Measurements from ENCODE around the gene DAO. TPM values are rescaled to one million over a fixed set of nuclear protein-coding genes. Genes with fewer than 3 reads are reported as not detected.

The DAO gene
- total RNA-seq, 1 donor from 2014 or later: not detected

- Mint-ChIP-seq H3K36me3 (ENCODE audit: insufficient read depth) (no peaks in the 10 kb centered on the region), H3K4me1 (ENCODE audit: low read depth) (no peaks in the 10 kb centered on the region), H3K9me3 (ENCODE audit: low read depth) (peaks cover 8% of the 10 kb centered on the region), H3K27me3 (peaks cover 3% of the 10 kb centered on the region), H3K4me3 (ENCODE audit: low read depth) (no peak overlapping the region), H3K27ac (no peak overlapping the region)
- DNase-seq (ENCODE audit: low spot score, unreplicated experiment): no peak
- no peak for TF ChIP-seq CTCF (IDR thresholded peaks at IDR 0.05; ENCODE audit: unreplicated experiment)
Observed at GRCh38 chr12:108890208-108890607, 10.3 kb downstream of the DAO start.

- Mint-ChIP-seq H3K27me3 (peaks cover 3% of the 10 kb centered on the region), H3K27ac (no peak overlapping the region), H3K9me3 (ENCODE audit: low read depth) (peaks cover 3% of the 10 kb centered on the region), H3K4me1 (ENCODE audit: low read depth) (no peaks in the 10 kb centered on the region), H3K36me3 (ENCODE audit: insufficient read depth) (no peaks in the 10 kb centered on the region), H3K4me3 (ENCODE audit: low read depth) (no peak overlapping the region)
- TF ChIP-seq CTCF (IDR thresholded peaks at IDR 0.05; ENCODE audit: unreplicated experiment): no peak
- DNase-seq (ENCODE audit: low spot score, unreplicated experiment): no peak
Observed at GRCh38 chr12:108895220-108895802, 15.4 kb downstream of the DAO start.

- H3K36me3 Mint-ChIP-seq (ENCODE audit: insufficient read depth): no peaks in the 10 kb centered on the region
- TF ChIP-seq CTCF (IDR thresholded peaks at IDR 0.05; ENCODE audit: unreplicated experiment): no peak
- H3K27me3 Mint-ChIP-seq: peaks cover 11% of the 10 kb centered on the region
- no peak overlapping the region for H3K4me3 Mint-ChIP-seq (ENCODE audit: low read depth)
- H3K27ac Mint-ChIP-seq: no peak overlapping the region
- no peaks in the 10 kb centered on the region for H3K4me1 Mint-ChIP-seq (ENCODE audit: low read depth)
- no peak for DNase-seq (ENCODE audit: low spot score, unreplicated experiment)
- H3K9me3 Mint-ChIP-seq (ENCODE audit: low read depth): no peaks in the 10 kb centered on the region
Observed at GRCh38 chr12:108896336-108896735, 16.4 kb downstream of the DAO start.

GRCh38 chr12:108896817-108897216 is 16.9 kb downstream of the DAO start:
- Mint-ChIP-seq H3K36me3 (ENCODE audit: insufficient read depth) (no peaks in the 10 kb centered on the region), H3K4me1 (ENCODE audit: low read depth) (no peaks in the 10 kb centered on the region), H3K9me3 (ENCODE audit: low read depth) (no peaks in the 10 kb centered on the region), H3K27ac (no peak overlapping the region), H3K4me3 (ENCODE audit: low read depth) (no peak overlapping the region), H3K27me3 (peaks cover 11% of the 10 kb centered on the region)
- DNase-seq (ENCODE audit: low spot score, unreplicated experiment): no peak
- no peak for TF ChIP-seq CTCF (IDR thresholded peaks at IDR 0.05; ENCODE audit: unreplicated experiment)

- H3K9me3 Mint-ChIP-seq (ENCODE audit: low read depth): no peaks in the 10 kb centered on the region
- H3K27me3 Mint-ChIP-seq: peaks cover 9% of the 10 kb centered on the region
- no peak overlapping the region for H3K4me3 Mint-ChIP-seq (ENCODE audit: low read depth)
- H3K4me1 Mint-ChIP-seq (ENCODE audit: low read depth): no peaks in the 10 kb centered on the region
- no peak for TF ChIP-seq CTCF (IDR thresholded peaks at IDR 0.05; ENCODE audit: unreplicated experiment)
- no peaks in the 10 kb centered on the region for H3K36me3 Mint-ChIP-seq (ENCODE audit: insufficient read depth)
- DNase-seq (ENCODE audit: low spot score, unreplicated experiment): no peak
- H3K27ac Mint-ChIP-seq: no peak overlapping the region
Observed at GRCh38 chr12:108899145-108899544, 19.3 kb downstream of the DAO start.

Measured in progenitor cell of endocrine pancreas (in vitro differentiated cells).